GM12891 (cell line): ENCODE results near the gene ATRN.

ENCODE experiments used
- PAX5 ChIP-seq: IDR thresholded peaks from 2 replicates; pipeline ENCODE4 v1.6.1; 2011; ENCODE audit warnings: low read length, moderate library complexity, mild to moderate bottlenecking; ENCODE audit not compliant: insufficient read depth, severe bottlenecking
- POLR2A ChIP-seq: IDR thresholded peaks from 2 replicates; pipeline ENCODE4 v1.6.1; 2011; ENCODE audit warnings: low read depth, low read length, control low read depth
- POLR2AphosphoS5 ChIP-seq: IDR thresholded peaks from 2 replicates; pipeline ENCODE4 v1.6.1; 2011; ENCODE audit warnings: low read depth, low read length, control low read depth
- POU2F2 ChIP-seq: IDR thresholded peaks from 2 replicates; pipeline ENCODE4 v1.6.1; 2011; ENCODE audit warnings: low read depth, mild to moderate bottlenecking, control low read depth, low read length, moderate library complexity
- TAF1 ChIP-seq: IDR thresholded peaks from 2 replicates; pipeline ENCODE4 v1.6.1; 2011; ENCODE audit warnings: low read depth, low read length, control low read depth

GRCh38 chr20:3465301-3465700 is 5.5 kb upstream of the ATRN start:
- TF ChIP-seq POLR2A, result no peak
- no peak for TF ChIP-seq POLR2AphosphoS5
- TF ChIP-seq TAF1, result no peak
- no peak for TF ChIP-seq POU2F2
- TF ChIP-seq PAX5, result no peak
